HG03432 (cell line): ENCODE results near the gene PLEKHM1.
"Not testable (repeated sequence)": the region's sequence is repeated elsewhere in the genome, so short reads cannot be mapped to it uniquely, and the experiment has no call there.

Experiments used
- ATAC-seq: cut with Tn5 transposase; IDR thresholded peaks from one replicate; pipeline ENCODE4 v1.9.1; 2021; ENCODE audit warnings: mild to moderate bottlenecking, moderate library complexity; ENCODE audit not compliant: unreplicated experiment

PLEKHM1 gene

GRCh38 chr17:45490615-45491433, at the start of gene PLEKHM1:
Gene PLEKHM1, minus strand, starts transcription at chr17:45490721. Its CDS starts 8,237 bp downstream, at chr17:45482484.
- peak; percentile 96 for ATAC-seq

GRCh38 chr17:45538168-45538567, 47.6 kb upstream of the PLEKHM1 start:
- not testable (repeated sequence) for ATAC-seq

- ATAC-seq = not testable (repeated sequence)
Measured at GRCh38 chr17:45506072-45506471, 15.6 kb upstream of the PLEKHM1 start.

GRCh38 chr17:45505183-45505582, 14.7 kb upstream of the PLEKHM1 start:
- not testable (repeated sequence) for ATAC-seq

- not testable (repeated sequence) for ATAC-seq
Measured at GRCh38 chr17:45501092-45501707, 10.7 kb upstream of the PLEKHM1 start.

GRCh38 chr17:45500478-45500877, 10.0 kb upstream of the PLEKHM1 start:
- ATAC-seq = not testable (repeated sequence)

GRCh38 chr17:45499208-45499607, 8.7 kb upstream of the PLEKHM1 start:
- ATAC-seq = not testable (repeated sequence)

- ATAC-seq = not testable (repeated sequence)
Measured at GRCh38 chr17:45498377-45498776, 7.9 kb upstream of the PLEKHM1 start.

- ATAC-seq = not testable (repeated sequence)
Measured at GRCh38 chr17:45497449-45497848, 6.9 kb upstream of the PLEKHM1 start.

GRCh38 chr17:45496507-45496906, 6.0 kb upstream of the PLEKHM1 start:
- ATAC-seq = not testable (repeated sequence)

- ATAC-seq = not testable (repeated sequence)
Measured at GRCh38 chr17:45494556-45494955, 4.0 kb upstream of the PLEKHM1 start.

GRCh38 chr17:45492156-45492555, 1.6 kb upstream of the PLEKHM1 start:
- ATAC-seq = not testable (repeated sequence)

- ATAC-seq = peak; percentile 30
Measured at GRCh38 chr17:45490198-45490597, 323 bp downstream of the PLEKHM1 start.

- not testable (repeated sequence) for ATAC-seq
Measured at GRCh38 chr17:45487704-45488103, 2.8 kb downstream of the PLEKHM1 start.

- not testable (repeated sequence) for ATAC-seq
Measured at GRCh38 chr17:45483591-45484216, 6.8 kb downstream of the PLEKHM1 start.

- not testable (repeated sequence) for ATAC-seq
Measured at GRCh38 chr17:45483177-45483576, 7.3 kb downstream of the PLEKHM1 start.

- not testable (repeated sequence) for ATAC-seq
Measured at GRCh38 chr17:45482317-45482716, 8.2 kb downstream of the PLEKHM1 start.

- not testable (repeated sequence) for ATAC-seq
Measured at GRCh38 chr17:45475436-45475835, 15.1 kb downstream of the PLEKHM1 start.

GRCh38 chr17:45472249-45472648, 18.3 kb downstream of the PLEKHM1 start:
- not testable (repeated sequence) for ATAC-seq

GRCh38 chr17:45469204-45469563, 21.3 kb downstream of the PLEKHM1 start:
- not testable (repeated sequence) for ATAC-seq
